Measurements from ENCODE around the gene DSG1. TPM values are rescaled to one million over a fixed set of nuclear protein-coding genes. Genes with fewer than 3 reads are reported as not detected.
"Not testable (repeated sequence)": the region's sequence is repeated elsewhere in the genome, so short reads cannot be mapped to it uniquely, and the experiment has no call there.

The DSG1 gene
- not detected for total RNA-seq

DNA sequence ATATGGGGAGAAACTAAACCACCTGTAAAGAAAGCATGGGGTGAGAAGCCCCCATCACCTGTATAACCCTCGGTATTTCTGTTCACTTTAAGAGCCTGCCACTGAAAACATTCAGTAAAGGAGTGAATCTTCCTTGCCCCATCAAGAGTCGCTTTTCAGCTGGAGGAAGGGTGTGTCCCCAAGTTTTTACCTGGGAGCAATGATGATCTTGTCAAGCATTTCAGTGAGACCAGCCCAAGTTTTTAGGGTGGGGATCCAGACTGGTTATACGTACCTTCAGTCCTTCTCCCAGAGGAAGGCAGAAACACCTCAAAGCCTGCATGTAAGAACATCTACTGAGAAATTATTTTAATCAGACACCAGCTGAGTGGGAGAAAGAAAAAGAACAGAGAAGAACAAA lies at the start of gene DSG1:
Gene DSG1, plus strand, starts transcription at position 301 of the 400 bp plus-strand sequence. CDS start 141 bp downstream, outside the sequence.
- no peak for DNase-seq

DNA sequence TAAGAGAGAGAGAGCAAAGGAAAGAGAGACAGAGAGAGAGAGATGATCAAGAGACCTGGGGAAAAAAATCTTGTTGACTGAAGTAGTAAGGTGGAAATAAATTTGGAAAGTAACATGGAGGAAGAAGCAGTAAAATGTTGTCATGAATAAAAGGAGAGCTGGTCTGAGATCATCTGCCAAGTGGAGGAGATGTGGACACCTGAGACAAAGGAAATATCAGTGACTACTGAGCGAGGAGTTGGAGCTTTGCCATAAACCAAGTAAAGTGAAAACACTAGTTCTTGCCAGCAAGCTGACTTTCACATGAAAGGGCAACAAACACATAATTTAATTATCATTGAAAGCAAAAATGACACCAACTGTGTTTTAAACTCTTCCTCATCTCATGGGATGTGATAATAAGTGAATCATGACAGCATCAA lies 49.0 kb upstream of the DSG1 start:
- no peak for DNase-seq

DNA sequence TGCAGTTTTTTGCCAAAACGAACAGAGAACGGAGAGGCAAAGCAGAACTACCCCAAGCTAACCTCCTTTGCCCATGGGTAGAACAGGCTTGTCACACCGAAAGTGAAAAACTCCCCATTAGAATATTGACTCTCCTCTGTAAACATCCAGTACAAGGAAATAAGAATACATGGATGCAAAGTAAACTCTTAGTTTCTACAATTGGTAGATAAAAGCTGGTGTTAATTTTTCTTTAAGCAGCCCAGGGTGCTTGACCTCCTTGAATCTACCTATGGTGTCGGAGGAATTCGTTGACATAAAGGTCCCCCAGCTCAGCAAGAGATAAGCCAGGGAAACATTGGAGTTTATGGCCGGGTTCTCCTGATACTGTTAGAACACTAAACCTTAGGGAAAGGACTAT lies 48.4 kb upstream of the DSG1 start:
- no peak for DNase-seq

DNA sequence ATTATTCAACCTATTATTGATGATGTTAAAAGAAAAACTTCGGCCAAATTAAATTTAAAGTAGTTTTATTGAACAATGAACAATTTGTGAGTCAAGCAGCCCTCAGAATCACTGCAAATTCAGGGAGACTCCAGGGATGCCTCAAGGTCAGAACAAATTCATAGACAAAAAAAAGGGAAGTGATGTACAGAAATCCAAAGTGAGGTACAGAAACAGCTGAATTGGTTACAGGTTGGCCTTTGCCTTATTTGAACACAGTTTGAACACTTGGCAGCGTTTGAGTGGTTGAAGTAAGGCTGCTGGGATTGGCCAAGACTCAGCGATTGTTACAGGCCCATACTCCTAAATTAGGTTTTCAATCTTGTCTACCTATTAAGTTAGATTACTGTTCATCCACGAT lies 47.4 kb upstream of the DSG1 start:
- DNase-seq, result no peak

DNA sequence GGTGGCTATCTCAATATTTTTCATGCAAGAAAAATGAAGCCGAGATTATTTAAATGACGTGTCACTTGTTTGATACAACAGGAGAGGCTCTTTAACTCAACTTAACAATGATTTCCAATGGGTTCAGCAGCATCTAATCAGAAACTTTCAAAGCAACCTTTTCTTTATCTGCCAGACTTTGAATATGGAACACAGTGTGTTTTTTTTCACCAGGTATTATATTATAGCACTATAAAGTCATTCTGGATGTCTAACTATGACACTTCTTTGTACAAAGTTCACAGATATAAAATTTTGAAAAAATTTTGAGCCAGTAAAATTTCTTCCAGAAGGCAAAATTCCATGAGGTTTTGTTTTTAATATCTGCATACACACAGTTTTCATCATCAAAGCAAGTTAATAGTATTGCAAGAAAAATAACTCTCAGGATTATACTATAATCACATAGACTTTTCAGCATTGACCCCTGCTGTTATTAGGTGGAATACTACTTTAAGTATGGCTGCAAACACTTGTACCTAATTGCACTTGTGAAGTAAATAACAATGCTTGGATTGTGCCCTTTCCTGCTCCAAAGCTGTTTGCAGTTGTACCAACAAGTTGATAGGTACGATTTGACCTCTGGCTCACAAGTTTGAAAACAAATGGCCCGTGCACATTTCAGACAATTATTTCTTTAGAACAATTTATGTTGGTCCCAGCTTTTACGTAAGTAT lies 44.0 kb upstream of the DSG1 start:
- DNase-seq, result no peak

DNA sequence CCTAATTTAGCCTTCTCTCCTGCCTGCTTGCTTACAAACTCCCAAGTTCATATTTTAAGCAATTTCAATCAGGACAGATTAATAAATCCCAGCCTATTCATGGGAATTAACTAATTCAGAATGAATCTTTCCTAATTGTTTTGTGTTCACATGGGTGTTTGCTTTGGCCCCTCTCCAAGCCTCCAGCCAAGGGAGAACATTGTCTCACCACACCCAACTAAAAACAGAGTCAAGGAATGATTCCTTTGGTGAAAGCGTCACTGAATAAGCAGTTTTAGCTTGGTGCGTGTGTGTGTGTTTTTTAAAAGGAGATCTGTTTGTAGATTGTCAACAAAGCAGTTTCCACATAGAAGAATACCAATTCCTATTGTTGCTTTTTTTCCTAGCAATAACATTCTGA lies 43.0 kb upstream of the DSG1 start:
- DNase-seq, result no peak

DNA sequence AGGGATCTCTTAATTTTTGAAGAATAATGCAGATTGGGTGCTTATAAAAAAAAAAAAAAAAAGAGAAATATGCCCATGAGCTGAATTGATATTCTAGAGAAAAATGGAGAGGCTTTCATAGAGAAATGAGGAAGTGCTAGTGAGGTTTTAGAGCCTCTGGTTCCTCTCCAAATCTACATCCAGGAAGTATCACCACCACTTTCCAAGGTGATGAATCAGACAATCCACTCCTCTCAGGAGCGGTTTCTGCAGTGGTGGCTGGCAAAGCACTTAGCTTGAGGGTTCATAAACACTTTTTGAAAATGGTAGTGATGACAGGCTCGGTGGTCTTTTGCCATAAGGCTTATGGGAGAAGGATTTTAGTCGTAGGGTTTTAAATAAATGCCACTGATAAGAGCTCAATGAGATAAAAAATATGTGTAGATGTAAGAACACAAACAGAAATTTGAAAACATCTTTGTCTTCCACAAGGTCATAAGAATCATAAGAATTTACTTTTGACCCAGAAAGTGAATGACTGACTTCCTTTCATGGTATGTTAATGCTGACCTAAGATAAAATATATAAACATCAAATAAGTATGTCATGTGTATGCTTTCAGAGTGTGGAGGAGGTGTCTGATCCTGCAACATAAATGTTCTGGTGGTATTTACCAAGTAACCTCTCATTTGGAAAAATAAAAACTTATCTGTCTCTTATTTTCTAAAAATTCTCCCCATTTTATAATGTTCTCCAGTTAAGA lies 42.1 kb upstream of the DSG1 start:
- no peak for DNase-seq

DNA sequence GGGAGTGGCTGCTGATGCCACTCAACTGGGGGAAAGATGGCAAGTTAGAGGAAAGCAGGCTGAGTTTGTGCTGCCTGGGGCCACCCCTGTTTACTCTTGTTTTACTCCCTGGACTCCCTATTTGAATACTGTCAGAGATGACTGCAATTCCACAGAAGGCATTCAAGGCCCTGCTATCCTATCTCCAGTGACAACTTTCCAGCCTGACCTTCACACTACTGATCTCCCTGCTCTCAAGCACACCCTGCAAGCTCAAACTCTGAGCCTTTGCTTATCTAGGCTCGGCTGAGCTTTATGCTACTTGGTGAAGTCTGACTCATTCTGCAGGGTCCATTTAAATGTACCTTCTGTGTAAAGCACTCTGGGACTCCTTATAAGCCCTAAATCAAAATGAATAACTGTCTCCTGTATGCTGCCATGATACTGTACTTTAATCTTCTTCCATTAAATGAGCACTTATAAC lies 39.3 kb upstream of the DSG1 start:
- DNase-seq, result no peak

DNA sequence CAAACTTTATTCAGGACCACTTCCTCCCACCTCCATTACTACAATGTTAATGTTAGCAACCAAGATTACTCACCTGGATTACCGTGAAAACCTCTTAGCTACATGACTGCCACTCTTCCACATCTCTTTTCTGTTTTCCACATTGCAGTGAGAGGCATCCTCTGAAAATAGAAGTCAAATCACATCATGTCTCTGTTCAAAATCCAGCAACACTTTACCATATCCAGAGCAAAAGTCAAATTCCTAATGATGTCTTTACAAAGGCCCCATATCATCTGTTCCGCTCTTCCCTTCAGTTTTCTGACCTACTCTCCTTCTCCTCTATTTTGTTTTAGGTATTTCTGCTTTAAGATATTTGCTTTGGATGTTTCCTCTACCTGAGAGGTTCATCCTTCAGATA lies 37.5 kb upstream of the DSG1 start:
- no peak for DNase-seq

DNA sequence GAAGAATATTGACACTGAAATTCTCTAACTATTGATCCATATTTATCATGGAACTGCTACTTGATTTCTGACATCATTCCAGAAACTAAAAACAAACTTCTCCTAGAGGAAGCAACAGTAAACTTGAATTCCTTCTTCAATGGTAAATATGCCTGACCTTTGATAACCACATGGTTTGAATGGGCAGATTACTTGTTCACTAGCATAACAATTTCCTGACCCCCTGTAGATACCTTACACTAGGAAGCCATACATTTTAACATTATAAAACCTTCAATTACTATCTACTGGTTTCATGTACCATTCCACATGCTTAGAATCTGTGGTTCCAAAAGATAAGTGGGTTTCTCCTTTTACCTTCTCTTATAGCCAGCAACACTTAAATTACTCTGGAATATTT lies 36.5 kb upstream of the DSG1 start:
- no peak for DNase-seq

DNA sequence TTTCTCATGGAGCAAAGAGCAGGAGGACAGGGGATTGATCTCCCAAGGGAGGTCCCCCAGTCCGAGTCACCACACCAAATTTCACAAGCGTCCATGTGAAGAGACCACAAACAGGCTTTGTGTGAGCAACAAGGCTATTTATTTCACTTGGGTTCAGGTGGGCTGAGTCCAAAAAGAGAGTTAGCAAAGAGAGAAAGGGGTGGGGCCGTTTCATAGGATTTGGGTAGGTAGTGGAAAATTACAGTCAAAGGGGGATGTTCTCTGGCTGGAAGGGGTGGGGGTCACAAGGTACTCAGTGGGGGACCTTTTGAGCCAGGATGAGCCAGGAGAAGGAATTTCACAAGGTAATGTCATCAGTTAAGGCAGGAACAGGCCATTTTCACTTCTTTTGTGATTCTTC lies 28.5 kb upstream of the DSG1 start:
- DNase-seq, result not testable (repeated sequence)

DNA sequence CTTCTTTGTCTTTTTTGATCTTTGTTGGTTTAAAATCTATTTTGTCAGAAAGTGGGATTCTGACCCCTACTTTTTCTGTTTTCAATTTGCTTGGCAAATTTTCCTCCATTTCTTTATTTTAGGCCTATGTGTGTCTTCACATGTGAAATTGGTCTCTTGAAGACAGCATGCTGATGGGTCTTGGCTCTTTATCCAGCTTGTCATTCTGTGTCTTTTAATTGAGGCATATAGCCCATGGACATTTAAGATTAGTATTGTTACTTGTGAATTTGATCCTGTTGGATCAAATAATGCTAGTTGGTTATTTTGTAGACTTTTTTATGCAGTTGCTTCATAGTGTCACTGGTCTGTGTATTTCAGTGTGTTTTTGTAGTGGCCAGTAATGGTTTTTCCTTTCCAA lies 26.3 kb upstream of the DSG1 start:
- no peak for DNase-seq

DNA sequence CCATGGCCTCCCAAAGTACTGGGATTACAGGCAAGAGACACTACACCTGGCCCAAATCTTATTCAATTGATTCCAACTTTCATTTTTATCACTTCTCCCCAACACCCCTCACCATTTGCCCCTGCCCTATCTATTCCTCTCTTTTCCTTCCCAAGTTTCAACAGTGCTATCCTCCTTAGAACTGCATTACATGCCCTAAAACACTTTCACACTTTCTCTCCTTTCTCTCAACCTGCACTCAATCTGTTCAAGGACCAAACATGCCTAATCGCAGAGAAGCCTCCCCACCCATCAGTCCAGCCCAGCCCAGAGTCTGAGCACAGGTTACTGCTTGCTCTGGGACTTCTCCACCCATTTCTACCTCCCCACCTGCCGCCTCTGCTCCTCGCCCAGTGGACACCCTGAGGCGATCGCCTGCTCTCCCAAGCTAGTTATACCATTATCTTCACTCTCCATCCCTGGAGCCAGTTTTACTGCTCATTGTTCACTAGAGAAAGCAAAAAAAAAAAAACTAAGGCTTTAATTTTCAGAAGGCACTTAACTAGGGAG lies 23.7 kb upstream of the DSG1 start:
- DNase-seq, result no peak

DNA sequence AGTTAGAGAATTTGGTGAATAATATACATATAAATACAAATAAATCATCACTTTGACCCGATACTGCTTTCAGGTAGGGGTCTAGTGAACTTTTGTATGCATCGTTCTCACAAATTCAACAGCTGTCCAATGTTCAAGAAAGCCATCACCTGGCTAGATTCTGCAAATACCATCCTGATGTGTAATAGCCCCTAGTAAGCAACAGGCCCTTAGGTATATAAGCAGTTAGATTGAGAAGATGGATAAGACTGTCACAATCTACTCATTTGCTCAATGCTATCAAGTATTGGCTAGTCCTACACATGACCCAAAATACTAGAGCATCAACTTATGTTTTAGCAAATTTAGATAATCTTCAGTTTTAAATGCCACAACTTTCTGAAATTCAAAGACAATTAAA lies 20.7 kb upstream of the DSG1 start:
- no peak for DNase-seq

DNA sequence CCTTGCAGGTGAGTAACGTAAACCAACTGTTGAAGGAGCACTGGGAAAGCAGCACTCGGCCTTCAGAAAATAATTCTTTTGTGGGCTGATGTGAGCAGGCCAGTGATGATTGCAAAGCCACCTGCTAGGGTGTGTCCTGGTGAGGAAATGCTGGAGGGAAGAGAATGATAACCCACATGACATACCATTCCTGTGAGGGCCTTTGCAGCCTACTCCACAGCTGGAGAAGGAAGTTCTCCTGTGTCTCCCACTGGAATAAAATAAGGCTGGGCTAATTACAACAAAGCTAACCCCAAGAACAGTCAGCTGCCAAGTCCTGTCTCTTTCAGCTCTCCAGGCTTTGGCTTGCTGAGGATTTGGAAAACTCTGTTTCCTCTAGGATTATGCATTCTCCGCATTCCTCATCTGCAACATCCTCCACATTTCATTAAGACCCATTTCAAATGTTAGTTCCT lies 16.7 kb upstream of the DSG1 start:
- no peak for DNase-seq

DNA sequence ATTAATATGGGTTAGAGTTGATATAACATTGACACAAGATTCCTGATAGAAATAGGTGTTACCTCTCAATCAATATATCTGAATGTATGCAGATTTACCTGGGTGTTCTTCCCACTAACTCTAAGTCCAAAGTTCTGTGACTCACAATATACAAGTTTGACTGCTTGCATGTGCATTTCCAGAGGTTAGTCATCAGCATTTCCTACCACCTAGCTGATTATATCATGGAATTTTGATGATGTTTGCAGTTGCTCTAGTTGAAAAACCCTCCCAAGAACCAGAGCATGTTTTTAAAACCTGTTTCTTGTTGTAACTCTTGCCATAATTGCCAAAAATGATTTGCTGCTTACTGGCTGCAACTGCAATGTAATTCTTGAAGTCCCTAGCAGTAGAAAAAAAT lies 15.0 kb upstream of the DSG1 start:
- DNase-seq, result no peak

DNA sequence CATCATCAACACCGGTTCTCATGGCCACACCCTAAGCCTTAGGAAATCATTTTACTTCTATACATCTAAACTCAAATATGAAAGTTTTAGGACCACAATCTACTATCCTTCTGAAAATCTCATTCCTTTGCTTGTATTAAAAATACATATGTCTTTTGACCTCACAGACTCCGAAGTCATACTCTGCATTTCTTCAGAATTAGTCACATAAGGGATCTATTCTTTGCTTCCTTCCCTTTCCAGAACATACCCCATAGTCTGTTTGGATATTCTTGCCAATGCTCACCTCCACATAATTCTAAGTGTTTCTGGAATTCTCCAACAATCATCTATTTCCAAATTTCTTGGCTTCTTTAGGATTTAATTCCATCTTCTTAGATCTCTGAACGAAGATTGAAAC lies 14.2 kb upstream of the DSG1 start:
- no peak for DNase-seq

DNA sequence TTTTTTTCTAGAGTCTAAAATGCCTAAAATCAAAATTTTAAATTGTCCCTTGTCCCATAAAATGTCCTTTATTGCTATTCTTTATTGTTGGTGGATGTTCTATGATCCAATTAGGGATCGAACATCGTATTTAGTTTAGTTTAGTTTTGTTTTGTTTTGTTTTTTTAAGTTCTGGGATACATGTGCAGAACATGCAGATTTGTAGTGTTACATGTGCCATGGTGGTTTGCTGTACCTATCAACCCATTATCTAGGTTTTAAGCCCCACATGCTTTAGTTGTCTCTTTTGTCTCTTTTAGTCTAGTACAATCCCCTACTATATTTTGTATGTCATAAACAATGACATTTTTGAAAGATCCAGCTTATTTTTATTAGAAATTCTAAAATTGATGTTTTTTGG lies 8.8 kb upstream of the DSG1 start:
- no peak for DNase-seq

DNA sequence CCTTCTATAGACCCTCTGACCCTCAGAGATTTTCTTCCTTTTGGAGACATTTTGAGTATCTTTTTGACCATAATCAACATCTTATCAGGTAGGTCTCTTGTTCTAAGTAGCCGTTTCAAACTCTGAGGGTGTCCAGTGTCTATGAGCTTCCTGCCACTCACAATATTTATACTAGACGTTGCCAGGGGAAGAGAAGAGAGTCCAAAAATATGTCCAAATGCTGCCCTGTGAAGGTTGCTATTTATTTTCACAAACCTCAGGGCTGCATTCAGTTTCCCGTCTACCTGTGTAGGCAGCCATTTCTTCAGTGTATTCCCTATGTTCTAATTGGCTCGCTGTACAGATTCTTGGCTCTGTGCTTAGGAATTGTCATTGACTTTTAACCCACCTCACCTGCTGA lies 986 bp upstream of the DSG1 start:
- no peak for DNase-seq

DNA sequence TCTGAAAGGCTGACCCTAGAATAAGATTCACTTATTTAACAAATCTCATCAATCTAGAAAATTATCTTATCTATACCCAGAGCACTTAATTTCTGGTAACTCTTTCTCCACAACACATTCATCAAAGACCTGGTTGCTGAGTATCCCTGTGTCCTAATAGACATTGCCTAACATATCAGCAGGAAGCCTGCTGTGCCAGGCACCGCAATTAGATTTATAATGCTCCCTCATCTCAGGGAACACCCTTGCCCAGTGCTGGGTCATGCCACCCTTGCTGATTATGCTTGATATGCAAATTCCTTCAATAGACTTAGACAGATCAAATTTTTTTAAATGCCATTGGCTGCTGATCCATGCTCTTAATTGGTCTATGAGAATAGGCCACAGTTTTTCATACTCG lies 3.8 kb downstream of the DSG1 start:
- DNase-seq, result no peak

DNA sequence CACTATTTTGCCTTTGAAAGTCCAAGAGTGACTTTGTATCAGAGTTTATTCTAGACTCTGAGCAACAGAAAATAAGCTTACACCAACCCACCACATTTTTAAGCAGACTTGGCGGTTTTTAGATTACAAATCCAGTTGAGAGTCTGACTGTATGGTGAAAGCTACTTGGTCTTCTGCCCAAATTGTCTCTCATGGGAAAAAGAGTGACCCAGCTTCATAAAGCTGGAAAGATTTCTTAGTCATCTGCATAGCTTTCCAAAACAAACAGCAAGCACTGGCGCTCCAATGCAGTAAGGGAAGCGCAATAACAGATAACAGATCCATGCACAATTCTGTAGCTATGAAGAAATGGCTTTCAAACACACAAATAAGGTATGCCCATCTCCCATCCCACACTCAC lies 7.1 kb downstream of the DSG1 start:
- no peak for DNase-seq

DNA sequence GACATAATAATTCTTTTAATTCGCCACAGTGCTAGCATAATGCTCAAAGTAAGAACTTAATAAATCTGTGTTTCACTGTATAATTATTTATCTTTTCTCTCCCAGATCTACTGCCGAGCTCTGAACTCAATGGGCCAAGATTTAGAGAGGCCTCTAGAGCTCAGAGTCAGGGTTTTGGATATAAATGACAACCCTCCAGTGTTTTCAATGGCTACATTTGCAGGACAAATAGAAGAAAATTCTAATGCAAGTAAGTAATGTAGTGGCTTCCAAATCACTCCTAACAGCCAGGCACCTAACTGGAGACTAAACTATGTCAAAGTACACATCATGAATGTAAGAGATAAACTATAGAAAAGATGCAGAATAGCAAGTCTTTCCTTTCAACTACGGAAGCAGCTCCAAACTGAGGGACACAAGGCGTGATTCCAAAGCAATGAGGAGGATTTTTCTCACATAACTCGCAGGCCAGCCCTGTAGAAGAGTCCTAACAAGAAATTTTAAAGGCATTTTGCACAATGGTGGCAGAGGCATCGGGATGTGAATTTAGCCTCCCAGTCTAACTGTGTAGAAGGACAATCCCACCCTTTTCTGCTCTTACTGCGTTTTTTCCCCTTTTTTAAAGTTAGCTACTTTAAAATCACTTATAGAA lies 12.0 kb downstream of the DSG1 start:
- no peak for DNase-seq

DNA sequence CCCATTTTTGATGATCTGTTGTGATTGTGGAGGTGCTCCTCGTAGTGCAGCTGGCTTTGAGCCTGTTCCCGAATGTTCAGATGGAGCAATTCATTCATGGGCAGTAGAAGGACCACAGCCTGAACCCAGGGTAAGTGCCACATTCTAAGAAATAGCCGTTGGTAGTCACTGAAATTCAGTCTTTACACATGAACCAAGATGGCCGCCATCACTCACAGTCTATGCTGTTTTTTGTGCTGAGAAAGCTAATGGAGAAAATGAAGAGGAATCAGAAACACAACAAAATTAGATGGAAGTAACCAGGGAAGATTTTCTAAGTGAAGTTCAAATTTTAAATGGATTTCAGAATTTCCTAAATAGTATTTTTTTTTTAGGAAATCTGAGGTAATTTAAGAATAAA lies 25.5 kb downstream of the DSG1 start:
- DNase-seq, result no peak

DNA sequence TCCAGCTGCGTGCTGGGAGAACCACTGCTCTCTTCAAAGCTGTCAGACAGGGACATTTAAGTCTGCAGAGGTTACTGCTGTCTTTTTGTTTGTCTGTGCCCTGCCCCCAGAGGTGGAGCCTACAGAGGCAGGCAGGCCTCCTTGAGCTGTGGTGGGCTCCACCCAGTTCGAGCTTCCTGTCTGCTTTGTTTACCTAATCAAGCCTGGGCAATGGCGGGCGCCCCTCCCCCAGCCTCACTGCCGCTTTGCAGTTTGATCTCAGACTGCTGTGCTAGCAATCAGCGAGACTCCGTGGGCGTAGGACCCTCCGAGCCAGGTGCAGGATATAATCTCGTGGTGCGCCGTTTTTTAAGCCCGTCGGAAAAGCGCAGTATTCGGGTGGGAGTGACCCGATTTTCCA lies 35.4 kb downstream of the DSG1 start:
- DNase-seq, result not testable (repeated sequence)

All from effector CD4-positive, alpha-beta T cell (primary cell).